HG03108 (cell line): ENCODE measurements around the gene MESP2.

Source experiments
- ATAC-seq: cut with Tn5 transposase; IDR thresholded peaks from one replicate; pipeline ENCODE4 v1.9.1; 2021; ENCODE audit warnings: moderate library complexity; ENCODE audit not compliant: unreplicated experiment

MESP2 gene

GRCh38 chr15:89799011-89799911 is 23.1 kb downstream of the MESP2 start:
- ATAC-seq: no peak

GRCh38 chr15:89799918-89800498 is 23.9 kb downstream of the MESP2 start:
- no peak for ATAC-seq

- ATAC-seq: no peak
Observed at GRCh38 chr15:89801471-89802195, 25.5 kb downstream of the MESP2 start.

- ATAC-seq: no peak
Observed at GRCh38 chr15:89802231-89802928, 26.2 kb downstream of the MESP2 start.

- no peak for ATAC-seq
Observed at GRCh38 chr15:89802986-89803824, 27.1 kb downstream of the MESP2 start.

GRCh38 chr15:89803941-89804800 is 28.0 kb downstream of the MESP2 start:
- no peak for ATAC-seq

DNA sequence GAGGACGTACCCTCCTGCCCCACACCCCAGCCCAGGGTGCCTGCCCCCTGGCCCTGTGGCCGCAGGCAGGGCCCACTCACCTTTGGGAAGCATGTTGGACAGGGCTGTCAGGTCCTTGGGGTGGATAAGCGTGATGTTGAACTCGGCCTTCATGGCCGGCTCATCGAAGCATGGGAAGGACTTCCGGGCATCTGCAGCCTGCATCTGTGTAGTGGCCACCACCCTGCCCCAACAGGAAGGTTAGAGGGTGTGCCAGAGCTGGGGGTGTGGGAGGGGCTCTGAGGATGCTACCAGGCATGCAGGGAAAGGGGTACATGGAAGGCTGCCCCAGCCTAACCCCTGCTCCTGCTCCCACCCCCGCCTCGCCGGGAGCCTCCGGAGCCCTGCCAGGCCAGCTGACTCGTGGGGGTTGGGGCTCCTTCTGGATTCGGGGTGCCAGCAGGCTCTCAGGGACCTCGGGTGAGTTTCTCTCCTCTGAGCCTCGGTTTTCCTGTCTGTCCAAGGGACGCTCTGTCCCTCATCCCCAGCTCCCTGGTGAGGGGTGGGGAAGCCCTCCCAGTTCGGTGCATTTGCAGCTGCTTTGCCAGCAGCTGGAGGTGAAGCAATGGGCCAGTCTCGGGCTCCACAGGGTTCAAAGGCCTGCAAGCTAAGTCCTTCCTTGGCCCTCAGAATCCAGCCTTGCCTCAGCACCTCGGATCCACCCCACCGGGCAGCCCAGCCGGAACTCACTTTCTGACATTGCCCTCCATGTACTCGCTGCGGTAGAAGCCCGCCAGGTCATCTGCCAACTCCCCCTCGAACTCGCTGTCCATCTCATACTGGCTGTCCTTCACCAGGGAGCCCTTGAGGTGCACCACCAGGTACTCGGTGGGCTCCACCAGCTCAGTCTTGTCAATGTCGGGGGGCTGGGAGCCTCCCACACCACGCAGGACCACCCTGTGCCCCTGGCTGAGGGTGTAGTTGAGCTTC is 29.4 kb downstream of the MESP2 start:
- ATAC-seq: no peak

GRCh38 chr15:89806210-89806558 is 30.1 kb downstream of the MESP2 start:
- no peak for ATAC-seq

- no peak for ATAC-seq
Observed at GRCh38 chr15:89806559-89807550, 30.7 kb downstream of the MESP2 start.

DNA sequence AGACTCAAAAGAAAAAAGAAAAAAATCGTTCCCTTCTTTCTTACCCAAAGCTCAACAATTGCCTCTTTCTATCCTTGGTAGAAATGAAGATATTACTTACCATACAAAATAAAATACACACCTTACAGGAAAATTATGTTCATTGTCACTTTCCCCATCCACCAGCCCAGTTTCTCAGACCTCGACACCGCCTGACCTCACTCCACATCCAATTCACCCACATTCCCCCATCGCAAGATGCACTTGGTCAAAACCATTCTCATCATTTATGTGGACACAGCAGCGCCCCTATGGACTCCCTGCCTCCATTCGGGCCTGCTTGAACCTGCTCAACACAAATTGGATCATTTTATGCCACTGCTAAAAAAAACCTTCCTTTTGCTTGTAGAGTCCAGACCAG is 31.6 kb downstream of the MESP2 start:
- ATAC-seq: no peak

- no peak for ATAC-seq
Observed at GRCh38 chr15:89808160-89808870, 32.2 kb downstream of the MESP2 start.

GRCh38 chr15:89809093-89809786 is 33.1 kb downstream of the MESP2 start:
- no peak for ATAC-seq

DNA sequence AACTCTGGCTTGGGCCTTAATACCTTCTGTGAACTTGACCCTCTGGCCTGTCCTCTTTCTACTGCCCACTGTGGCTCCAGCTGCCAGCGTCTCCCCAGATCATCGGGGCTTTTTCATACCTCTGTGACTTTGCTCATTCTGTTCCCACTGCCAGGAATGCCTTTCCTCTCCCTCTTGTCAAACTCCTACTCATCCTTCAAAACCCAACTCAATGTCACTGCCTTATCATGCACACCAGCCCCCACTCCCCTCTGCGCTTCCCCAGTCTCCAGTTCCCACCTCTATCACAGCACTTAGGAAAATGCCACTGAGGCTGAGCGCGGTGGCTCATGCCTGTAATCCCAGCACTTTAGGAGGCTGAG is 33.6 kb downstream of the MESP2 start:
- ATAC-seq: no peak

DNA sequence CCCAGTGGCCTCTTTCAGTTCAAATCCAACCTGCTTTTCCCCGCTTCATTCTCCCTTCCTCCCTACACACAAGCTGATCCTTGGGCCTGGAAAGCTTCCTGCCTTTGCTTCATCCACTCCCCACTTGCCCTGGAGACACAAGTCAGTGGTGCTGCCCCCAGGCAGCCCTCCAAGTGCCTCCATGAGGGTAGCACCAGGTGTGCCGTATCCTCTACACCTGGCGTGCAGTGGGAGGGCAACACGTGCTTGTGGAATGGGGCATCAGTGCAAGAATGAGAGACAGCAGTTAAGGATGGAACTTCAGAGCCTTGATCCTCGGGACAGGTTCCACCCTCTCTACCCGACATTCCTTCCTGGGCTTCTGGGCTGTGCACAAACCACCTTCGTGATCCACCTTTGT is 34.7 kb downstream of the MESP2 start:
- ATAC-seq: no peak

DNA sequence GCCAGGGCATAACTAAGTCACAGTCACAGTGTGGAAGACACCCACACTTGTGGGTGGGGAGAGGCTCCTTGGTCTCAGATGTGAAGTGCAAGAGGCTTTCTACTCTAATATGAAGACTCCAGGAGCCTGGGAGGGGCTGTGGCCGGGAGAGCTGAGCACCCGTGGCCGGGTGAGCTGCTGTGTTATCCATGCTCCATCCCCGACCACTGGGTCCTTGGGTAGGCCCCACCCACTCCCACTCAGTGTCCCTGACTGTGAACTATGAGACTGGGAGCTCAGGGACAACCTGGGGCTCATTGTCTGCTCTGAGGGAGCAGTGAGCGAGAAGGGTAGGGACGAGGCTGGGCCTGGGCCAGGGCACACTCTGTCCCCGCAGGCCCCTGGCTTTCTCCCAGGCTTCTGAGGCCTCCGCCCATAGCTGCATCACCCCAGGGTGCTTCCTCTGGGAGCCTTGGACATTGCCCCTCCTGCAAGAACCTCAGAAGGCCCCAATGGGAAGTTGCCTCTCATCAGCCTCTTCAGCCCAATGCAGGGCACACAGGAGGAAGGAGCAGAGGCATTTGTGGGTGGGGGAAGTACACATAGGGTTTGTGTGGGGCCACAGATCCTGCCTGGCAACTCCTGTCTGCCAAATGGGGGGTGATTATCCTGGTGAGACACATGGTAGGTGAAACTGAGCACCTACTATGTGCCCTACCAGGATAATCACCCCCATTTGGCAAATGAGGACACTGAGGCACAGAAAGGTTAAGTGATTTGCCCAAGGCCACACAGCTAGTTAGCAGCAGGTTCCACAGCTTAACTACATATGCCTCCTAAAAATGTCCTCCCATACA is 36.1 kb downstream of the MESP2 start:
- ATAC-seq: no peak
